H1 (cell line): ENCODE measurements around the gene BRPF3. TPM values are rescaled to one million over a fixed set of nuclear protein-coding genes. Genes with fewer than 3 reads are reported as not detected.

ENCODE experiments used
- CREB1 ChIP-seq: IDR thresholded peaks from 2 replicates; pipeline ENCODE4 v1.6.1; 2012; ENCODE audit warnings: inconsistent platforms
- FOSL1 ChIP-seq: IDR thresholded peaks from 2 replicates; pipeline ENCODE4 v1.6.1; 2011; ENCODE audit warnings: mild to moderate bottlenecking, low read depth, low read length, moderate library complexity; ENCODE audit not compliant: insufficient read depth
- SP4 ChIP-seq: IDR thresholded peaks from 2 replicates; pipeline ENCODE4 v1.6.1; 2012; ENCODE audit warnings: low read length, inconsistent platforms
- polyA plus RNA-seq, 7 experiments: library from polyadenylated mRNA; depleted of rRNA in 3 of 7; stranded (reverse) in 5 of 7; unstranded in 2 of 7; fragments of >200 nt in 5 of 7; fragments of 200-250 nt in 2 of 7; gene quantifications; 1 replicate in 5 of 7; 2 replicates in 1 of 7; 4 replicates in 1 of 7; pipeline versions ENCODE4 v1.2.1 to v1.2.3, GENCODE V29; 2011 to 2013; ENCODE audit warnings: missing spikeins in 2 of 7, mixed read lengths in 2 of 7
- total RNA-seq: library from RNA; stranded (reverse); fragmentation: NEBNext Ultra II Directional; extraction: Animal tissue kit (Norgen Biotek cat#: 25700); gene quantifications from 2 replicates; pipeline ENCODE4 v1.2.1, GENCODE V29; 2021

BRPF3 gene
- total and polyA plus RNA-seq, 2 of the 8 experiments (the other 6 are each of a cell fraction or from before 2014, with no cell fraction given): 26.0 to 37.5 TPM

DNA sequence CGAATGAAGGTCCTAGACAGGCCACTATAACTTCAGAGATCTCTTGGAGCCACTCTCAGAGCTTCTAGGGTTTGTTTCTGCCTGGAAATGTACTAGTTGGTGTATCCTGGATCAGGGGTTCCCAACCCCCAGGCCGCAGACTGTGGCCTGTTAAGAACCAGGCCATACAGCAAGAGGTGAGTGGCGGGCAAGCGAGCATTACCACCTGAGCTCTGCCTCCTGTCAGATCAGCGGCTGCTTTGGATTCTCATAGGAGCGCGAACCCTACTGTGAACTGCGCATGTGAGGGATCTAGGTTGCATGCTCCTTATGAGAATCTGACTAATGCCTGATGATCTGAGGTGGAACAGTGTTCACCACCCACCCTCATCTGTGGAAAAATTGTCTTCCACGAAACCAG, 2.4 kb downstream of the BRPF3 start (continued):
- TF ChIP-seq SP4 (no peak), CREB1 (no peak), FOSL1 (no peak)
